ENCODE data around the gene SLC2A3.

GRCh38 chr12:7948589-7949260 is 12.7 kb upstream of the SLC2A3 start:
- TF ChIP-seq, protein P1, sequence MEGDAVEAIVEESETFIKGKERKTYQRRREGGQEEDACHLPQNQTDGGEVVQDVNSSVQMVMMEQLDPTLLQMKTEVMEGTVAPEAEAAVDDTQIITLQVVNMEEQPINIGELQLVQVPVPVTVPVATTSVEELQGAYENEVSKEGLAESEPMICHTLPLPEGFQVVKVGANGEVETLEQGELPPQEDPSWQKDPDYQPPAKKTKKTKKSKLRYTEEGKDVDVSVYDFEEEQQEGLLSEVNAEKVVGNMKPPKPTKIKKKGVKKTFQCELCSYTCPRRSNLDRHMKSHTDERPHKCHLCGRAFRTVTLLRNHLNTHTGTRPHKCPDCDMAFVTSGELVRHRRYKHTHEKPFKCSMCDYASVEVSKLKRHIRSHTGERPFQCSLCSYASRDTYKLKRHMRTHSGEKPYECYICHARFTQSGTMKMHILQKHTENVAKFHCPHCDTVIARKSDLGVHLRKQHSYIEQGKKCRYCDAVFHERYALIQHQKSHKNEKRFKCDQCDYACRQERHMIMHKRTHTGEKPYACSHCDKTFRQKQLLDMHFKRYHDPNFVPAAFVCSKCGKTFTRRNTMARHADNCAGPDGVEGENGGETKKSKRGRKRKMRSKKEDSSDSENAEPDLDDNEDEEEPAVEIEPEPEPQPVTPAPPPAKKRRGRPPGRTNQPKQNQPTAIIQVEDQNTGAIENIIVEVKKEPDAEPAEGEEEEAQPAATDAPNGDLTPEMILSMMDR (IDR thresholded peaks at IDR 0.05): no peak
- no peak for TF ChIP-seq POLR2A (IDR thresholded peaks at IDR 0.05)
